HG02938 (cell line): ENCODE results near the gene SYDE2.
"Not testable (repeated sequence)": the region's sequence is repeated elsewhere in the genome, so short reads cannot be mapped to it uniquely, and the experiment has no call there.

Experiments
- ATAC-seq: cut with Tn5 transposase; IDR thresholded peaks from one replicate; pipeline ENCODE4 v1.9.1; 2021; ENCODE audit warnings: mild to moderate bottlenecking, moderate library complexity; ENCODE audit not compliant: unreplicated experiment

Gene SYDE2

GRCh38 chr1:85200463-85201339 is at the start of gene SYDE2:
SYDE2 (minus strand) TSS chr1:85201016; CDS start chr1:85200996, 20 bp downstream.
- ATAC-seq, result peak; percentile 64

- not testable (repeated sequence) for ATAC-seq
Observed at GRCh38 chr1:85249042-85249441, 48.2 kb upstream of the SYDE2 start.

GRCh38 chr1:85245891-85246290 is 45.1 kb upstream of the SYDE2 start:
- no peak for ATAC-seq

- no peak for ATAC-seq
Observed at GRCh38 chr1:85245456-85245855, 44.6 kb upstream of the SYDE2 start.

- ATAC-seq, result no peak
Observed at GRCh38 chr1:85244271-85245061, 43.6 kb upstream of the SYDE2 start.

GRCh38 chr1:85243372-85243771 is 42.6 kb upstream of the SYDE2 start:
- ATAC-seq, result no peak

- no peak for ATAC-seq
Observed at GRCh38 chr1:85240643-85241042, 39.8 kb upstream of the SYDE2 start.

GRCh38 chr1:85240174-85240601 is 39.4 kb upstream of the SYDE2 start:
- ATAC-seq, result no peak

- no peak for ATAC-seq
Observed at GRCh38 chr1:85237613-85238012, 36.8 kb upstream of the SYDE2 start.

- ATAC-seq, result no peak
Observed at GRCh38 chr1:85230305-85230977, 29.6 kb upstream of the SYDE2 start.

GRCh38 chr1:85229574-85230097 is 28.8 kb upstream of the SYDE2 start:
- no peak for ATAC-seq

GRCh38 chr1:85228972-85229371 is 28.2 kb upstream of the SYDE2 start:
- ATAC-seq, result no peak

- no peak for ATAC-seq
Observed at GRCh38 chr1:85225624-85226380, 25.0 kb upstream of the SYDE2 start.

GRCh38 chr1:85224734-85225623 is 24.2 kb upstream of the SYDE2 start:
- ATAC-seq, result no peak

- ATAC-seq, result no peak
Observed at GRCh38 chr1:85224295-85224694, 23.5 kb upstream of the SYDE2 start.

- ATAC-seq, result no peak
Observed at GRCh38 chr1:85223334-85223733, 22.5 kb upstream of the SYDE2 start.

GRCh38 chr1:85220756-85221201 is 20.0 kb upstream of the SYDE2 start:
- ATAC-seq, result no peak

GRCh38 chr1:85219853-85220610 is 19.2 kb upstream of the SYDE2 start:
- no peak for ATAC-seq

GRCh38 chr1:85216697-85217096 is 15.9 kb upstream of the SYDE2 start:
- ATAC-seq, result no peak
